ENCODE results near the gene NAB1.
"Not testable (repeated sequence)": the region's sequence is repeated elsewhere in the genome, so short reads cannot be mapped to it uniquely, and the experiment has no call there.

GRCh38 chr2:190708650-190709049 is 59.8 kb downstream of the NAB1 start:
- TF ChIP-seq, protein P1, sequence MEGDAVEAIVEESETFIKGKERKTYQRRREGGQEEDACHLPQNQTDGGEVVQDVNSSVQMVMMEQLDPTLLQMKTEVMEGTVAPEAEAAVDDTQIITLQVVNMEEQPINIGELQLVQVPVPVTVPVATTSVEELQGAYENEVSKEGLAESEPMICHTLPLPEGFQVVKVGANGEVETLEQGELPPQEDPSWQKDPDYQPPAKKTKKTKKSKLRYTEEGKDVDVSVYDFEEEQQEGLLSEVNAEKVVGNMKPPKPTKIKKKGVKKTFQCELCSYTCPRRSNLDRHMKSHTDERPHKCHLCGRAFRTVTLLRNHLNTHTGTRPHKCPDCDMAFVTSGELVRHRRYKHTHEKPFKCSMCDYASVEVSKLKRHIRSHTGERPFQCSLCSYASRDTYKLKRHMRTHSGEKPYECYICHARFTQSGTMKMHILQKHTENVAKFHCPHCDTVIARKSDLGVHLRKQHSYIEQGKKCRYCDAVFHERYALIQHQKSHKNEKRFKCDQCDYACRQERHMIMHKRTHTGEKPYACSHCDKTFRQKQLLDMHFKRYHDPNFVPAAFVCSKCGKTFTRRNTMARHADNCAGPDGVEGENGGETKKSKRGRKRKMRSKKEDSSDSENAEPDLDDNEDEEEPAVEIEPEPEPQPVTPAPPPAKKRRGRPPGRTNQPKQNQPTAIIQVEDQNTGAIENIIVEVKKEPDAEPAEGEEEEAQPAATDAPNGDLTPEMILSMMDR (IDR thresholded peaks at IDR 0.05; ENCODE audit: insufficient read depth, low read length): not testable (repeated sequence)
- TF ChIP-seq POLR2AphosphoS5 (IDR thresholded peaks at IDR 0.05; ENCODE audit: low read depth); REST (IDR thresholded peaks at IDR 0.05; ENCODE audit: insufficient replicate concordance, low read depth); SPI1 (IDR thresholded peaks at IDR 0.05; ENCODE audit: borderline replicate concordance, low read depth); GABPA (IDR thresholded peaks at IDR 0.05; ENCODE audit: low read depth): not testable (repeated sequence)

Data from HL-60 (cell line).